ENCODE data around the gene TXNIP. TPM values are rescaled to one million over a fixed set of nuclear protein-coding genes. Genes with fewer than 3 reads are reported as not detected.

The TXNIP gene
- total RNA-seq, 1 experiment from 2014 or later, result 23.2 TPM

DNA sequence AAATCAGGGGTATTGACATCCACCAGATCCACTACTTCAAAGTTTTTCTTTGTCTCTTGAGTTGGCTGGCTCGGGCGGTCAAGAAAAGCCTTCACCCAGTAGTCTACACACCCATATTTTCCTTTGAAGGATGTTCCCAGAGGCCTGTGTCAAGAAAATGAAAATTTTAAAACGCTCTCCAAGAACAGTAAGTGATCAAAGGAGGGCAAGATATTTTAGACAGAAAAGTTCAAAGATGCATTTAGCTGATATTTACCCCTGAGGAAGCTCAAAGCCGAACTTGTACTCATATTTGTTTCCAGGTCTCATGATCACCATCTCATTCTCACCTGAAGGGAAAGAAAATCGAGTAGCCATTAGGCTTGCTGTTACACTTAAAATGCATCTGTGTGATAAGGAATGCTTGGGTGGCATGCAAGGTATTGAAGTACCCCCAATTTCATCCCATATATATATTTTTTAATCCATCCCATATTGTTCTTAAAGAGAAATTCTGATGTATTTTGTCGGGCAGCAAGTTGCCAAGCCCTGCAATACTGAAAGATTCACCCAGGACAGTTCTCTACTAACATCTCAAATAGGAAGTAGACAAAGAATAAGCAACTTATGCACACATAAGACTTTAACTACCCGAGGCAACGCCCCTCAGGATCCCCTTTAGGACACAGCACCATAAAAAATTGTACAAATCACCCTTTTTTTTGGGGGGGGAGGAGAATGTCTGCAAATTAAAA is 1.1 kb downstream of the TXNIP start:
- DNase-seq, result no peak
- H3K27me3 Mint-ChIP-seq (ENCODE audit: low read depth), result no peaks in the 10 kb centered on the region
- peaks cover 48 to 58% of the 10 kb centered on the region in 2 experiments for H3K4me1 Mint-ChIP-seq
- Histone ChIP-seq H2BK120ac (ENCODE audit: low read depth, low read length, poor library complexity, severe bottlenecking) (no peak overlapping the region), H2BK15ac (ENCODE audit: low read depth, low read length) (no peak overlapping the region), H2BK12ac (ENCODE audit: insufficient read length, low read depth, low read length) (no peak overlapping the region), H4K91ac (ENCODE audit: insufficient read length, low read depth, low read length) (no peak overlapping the region), H3K14ac (ENCODE audit: insufficient read depth, low read length) (no peak overlapping the region), H3K18ac (ENCODE audit: insufficient read length, low read depth, low read length) (no peak overlapping the region), H3K27me3 (ENCODE audit: insufficient read depth, low read length) (no peaks in the 10 kb centered on the region), H3K23me2 (ENCODE audit: insufficient read length, low read depth, low read length, poor library complexity, severe bottlenecking) (peaks cover 19% of the 10 kb centered on the region), H2AFZ (ENCODE audit: low read length) (no peak overlapping the region), H3K23ac (ENCODE audit: insufficient read length, low read depth, low read length) (no peak overlapping the region), H3K79me1 (ENCODE audit: insufficient read depth, low read depth, low read length, poor library complexity, severe bottlenecking) (peaks cover 7% of the 10 kb centered on the region), H4K8ac (replicated peaks; ENCODE audit: insufficient read length, low read depth, low read length) (no peak overlapping the region), H3K9me3 (ENCODE audit: control insufficient read depth, low read depth, low read length) (no peaks in the 10 kb centered on the region), H3K56ac (ENCODE audit: insufficient read length, low read depth, low read length) (no peak overlapping the region), H3K79me2 (ENCODE audit: insufficient read depth, low read length) (peaks cover 3% of the 10 kb centered on the region; the same call in 1 of the 2 replicates), H3K4me2 (ENCODE audit: insufficient read depth, insufficient read length, low read length) (peak overlapping the region; percentile 92), H4K20me1 (ENCODE audit: control insufficient read depth, insufficient read depth, insufficient read length) (no peaks in the 10 kb centered on the region), H2AK5ac (ENCODE audit: insufficient read length, low read length) (no peak overlapping the region), H2BK5ac (ENCODE audit: insufficient read length, low read length) (no peak overlapping the region), H3K9ac (ENCODE audit: extremely low read depth, insufficient read length, low read length) (peak overlapping the region; percentile 99), H3K4me1 (ENCODE audit: insufficient read depth, low read length) (peaks cover 5% of the 10 kb centered on the region; the same call in 1 of the 2 replicates), H4K5ac (ENCODE audit: insufficient read length, low read depth, low read length) (no peak overlapping the region), H3K27ac (ENCODE audit: insufficient read length, low read depth, low read length) (no peak overlapping the region), H3T11ph (ENCODE audit: low read length) (no peak overlapping the region), H2BK20ac (ENCODE audit: low read depth, low read length, poor library complexity, severe bottlenecking) (no peak overlapping the region), H3K4ac (ENCODE audit: low read depth, low read length) (no peak overlapping the region)
- peak overlapping the region in 2 of 3 experiments; percentile 98 to 99; a peak in 4 of 7 replicates for H3K27ac Mint-ChIP-seq
- peak overlapping the region; percentile 87 to 99 for H3K4me3 Mint-ChIP-seq
- peaks cover 0 to 3% of the 10 kb centered on the region in 2 experiments; a peak in 2 of 5 replicates for H3K9me3 Mint-ChIP-seq
- no peak for TF ChIP-seq CTCF (conservative IDR thresholded peaks at IDR 0.05)
- WGBS (ENCODE audit: extremely low coverage, insufficient read length, low lambda C conversion rate), result no CpG with 5 or more reads among the region's 8 CpGs
- peaks cover 32 to 43% (median 32%) of the 10 kb centered on the region in 3 experiments for H3K36me3 Mint-ChIP-seq (ENCODE audit: insufficient read depth in 1 of 3, low read depth in 3 of 3)

All from H9 (cell line).